GM19099 (cell line): Measurements from ENCODE around the gene NXPH4.

Source experiments
- POLR2A ChIP-seq: IDR thresholded peaks from 3 replicates; pipeline ENCODE4 v1.6.1; 2011; ENCODE audit warnings: low read depth; ENCODE audit not compliant: insufficient read length; ENCODE audit errors: extremely low read depth

The NXPH4 gene

GRCh38 chr12:57247041-57247440, 30.4 kb downstream of the NXPH4 start:
- TF ChIP-seq POLR2A = no peak

- no peak for TF ChIP-seq POLR2A
Measured at GRCh38 chr12:57248934-57249742, 32.5 kb downstream of the NXPH4 start.

- TF ChIP-seq POLR2A = no peak
Measured at GRCh38 chr12:57250541-57250940, 33.9 kb downstream of the NXPH4 start.

- no peak for TF ChIP-seq POLR2A
Measured at GRCh38 chr12:57250956-57251355, 34.4 kb downstream of the NXPH4 start, which contains the start of gene STAC3. Gene STAC3, minus strand, starts transcription at chr12:57251187. Its CDS starts 1,551 bp downstream, at chr12:57249636.

GRCh38 chr12:57254506-57255280, 38.1 kb downstream of the NXPH4 start:
- no peak for TF ChIP-seq POLR2A

GRCh38 chr12:57255916-57256315, 39.3 kb downstream of the NXPH4 start:
- no peak for TF ChIP-seq POLR2A

GRCh38 chr12:57258977-57259970, 42.7 kb downstream of the NXPH4 start:
- TF ChIP-seq POLR2A = no peak

GRCh38 chr12:57260366-57260765, 43.8 kb downstream of the NXPH4 start:
- no peak for TF ChIP-seq POLR2A

- no peak for TF ChIP-seq POLR2A
Measured at GRCh38 chr12:57261428-57261865, 44.9 kb downstream of the NXPH4 start.

GRCh38 chr12:57262126-57262822, 45.7 kb downstream of the NXPH4 start:
- TF ChIP-seq POLR2A = no peak

- TF ChIP-seq POLR2A = no peak
Measured at GRCh38 chr12:57263096-57263495, 46.5 kb downstream of the NXPH4 start.

- no peak for TF ChIP-seq POLR2A
Measured at GRCh38 chr12:57266681-57267080, 50.1 kb downstream of the NXPH4 start.

GRCh38 chr12:57268264-57268663, 51.7 kb downstream of the NXPH4 start:
- TF ChIP-seq POLR2A = no peak

GRCh38 chr12:57270966-57271470, 54.4 kb downstream of the NXPH4 start:
- no peak for TF ChIP-seq POLR2A
